DLD1 (cell line): ENCODE results near the gene TAAR1.

Source experiments
- in situ Hi-C: cut with HindIII; loops from 2 replicates; pipeline ENCODE4 v1.10.0; 2017; ENCODE audit warnings: low sequenced_read_pairs

Gene TAAR1

DNA sequence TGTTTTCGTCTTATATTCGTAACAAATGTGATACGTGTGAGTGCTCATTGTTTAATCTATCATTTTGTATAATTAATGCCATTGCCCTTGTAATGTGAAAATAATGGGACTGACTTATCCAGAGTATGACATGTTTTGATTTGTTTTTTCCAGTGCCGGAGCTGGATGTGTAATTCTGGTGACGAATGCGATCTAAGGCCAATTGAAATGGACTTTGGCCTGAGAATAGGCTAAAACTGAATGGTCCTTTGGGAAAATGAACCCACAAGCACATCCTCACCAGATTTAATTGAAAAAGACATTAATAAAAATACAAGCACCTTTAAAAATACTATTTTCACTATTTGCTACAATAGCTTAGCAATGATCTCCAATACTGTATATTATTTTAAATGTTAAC is 62.8 kb downstream of the TAAR1 start:
- in situ Hi-C loops, result no loop called here
